K562 (cell line): ENCODE measurements around the gene LAGE3. TPM values are rescaled to one million over a fixed set of nuclear protein-coding genes. Genes with fewer than 3 reads are reported as not detected.

Source experiments
- BCOR ChIP-seq: fragments of 450-650 bp; IDR thresholded peaks from 2 replicates; pipeline ENCODE4 v1.6.1; 2016
- CBX2 ChIP-seq: fragments of 200-600 bp; sonication (generic); IDR thresholded peaks from one replicate; pipeline ENCODE4 v1.6.1; 2012; ENCODE audit warnings: mild to moderate bottlenecking, low read length, inconsistent platforms; ENCODE audit not compliant: insufficient read depth, poor library complexity, severe bottlenecking
- EZH2 ChIP-seq: IDR thresholded peaks from 2 replicates; pipeline ENCODE4 v1.6.1; 2012; ENCODE audit warnings: low read depth, mild to moderate bottlenecking, inconsistent platforms, low read length, borderline replicate concordance
- HLTF ChIP-seq: fragments of 450-650 bp; IDR thresholded peaks from 2 replicates; pipeline ENCODE4 v1.6.1; 2016
- HNRNPUL1 ChIP-seq: fragments of 200-400 bp; formaldehyde crosslinking; IDR thresholded peaks from 2 replicates; pipeline ENCODE4 v1.6.1; 2017; ENCODE audit warnings: low read length
- MAFF ChIP-seq: IDR thresholded peaks from 2 replicates; pipeline ENCODE4 v1.6.1; 2012; ENCODE audit warnings: low read length, improper control_type of control experiment
- NCOA2 ChIP-seq, 2 experiments: fragments of 450-650 bp; IDR thresholded peaks; 2 replicates each; pipeline ENCODE4 v1.6.1; 2018; ENCODE audit warnings: mild to moderate bottlenecking in 2 of 2, moderate library complexity in 1 of 2; ENCODE audit not compliant: partially characterized antibody in 2 of 2
- PHF20 ChIP-seq: fragments of 450-650 bp; IDR thresholded peaks from 2 replicates; pipeline ENCODE4 v1.6.1; 2018; ENCODE audit not compliant: partially characterized antibody
- POLR3G ChIP-seq: IDR thresholded peaks from 2 replicates; pipeline ENCODE4 v1.6.1; 2011; ENCODE audit not compliant: insufficient read length, insufficient replicate concordance; ENCODE audit errors: extremely low read depth
- RNF2 ChIP-seq: sonication (generic); IDR thresholded peaks from 2 replicates; pipeline ENCODE4 v1.6.1; 2016
- RUNX1 ChIP-seq: sonication (generic); IDR thresholded peaks from 2 replicates; pipeline ENCODE4 v1.6.1; 2016; ENCODE audit warnings: antibody characterized with exemption, low read depth
- SIN3A ChIP-seq, 2 experiments: fragments of 150-350 bp in 1 of 2; IDR thresholded peaks; 2 replicates each; pipeline ENCODE4 v1.6.1; 2011 to 2016; ENCODE audit warnings: borderline replicate concordance in 2 of 2, low read depth in 2 of 2, low read length in 2 of 2, mild to moderate bottlenecking in 2 of 2, moderate library complexity in 2 of 2; ENCODE audit not compliant: control insufficient read depth in 1 of 2
- SMARCC2 ChIP-seq: fragments of 450-650 bp; IDR thresholded peaks from 2 replicates; pipeline ENCODE4 v1.6.1; 2017; ENCODE audit warnings: antibody characterized with exemption, moderate library complexity, mild to moderate bottlenecking, low read depth
- TAF15 ChIP-seq: fragments of 200-400 bp; formaldehyde crosslinking; IDR thresholded peaks from 2 replicates; pipeline ENCODE4 v1.6.1; 2017; ENCODE audit warnings: mild to moderate bottlenecking, low read depth, low read length, moderate library complexity
- TAL1 ChIP-seq: fragments of 450-650 bp; IDR thresholded peaks from 2 replicates; pipeline ENCODE4 v1.6.1; 2016; ENCODE audit warnings: mild to moderate bottlenecking
- WHSC1 ChIP-seq: IDR thresholded peaks from one replicate; pipeline ENCODE4 v1.6.1; 2012; ENCODE audit warnings: low read length, control low read depth, inconsistent platforms
- ZNF197 ChIP-seq: fragments of 200-800 bp; sonication (Bioruptor generic); IDR thresholded peaks from 2 replicates; pipeline ENCODE4 v1.6.1; 2016; ENCODE audit warnings: low read depth, missing genetic modification characterization, missing compliant biosample characterization
- ZNF583 ChIP-seq: fragments of 250-450 bp; sonication (Bioruptor Pico); IDR thresholded peaks from 2 replicates; pipeline ENCODE4 v1.4.0; 2020
- ZNF77 ChIP-seq: fragments of 250-450 bp; sonication (Bioruptor Pico); IDR thresholded peaks from 2 replicates; pipeline ENCODE4 v1.5.0; 2020
- polyA plus RNA-seq, 8 experiments: library from polyadenylated mRNA; depleted of rRNA in 4 of 8; stranded (reverse) in 5 of 8; unstranded in 3 of 8; fragments of >200 nt; fragmentation: Nextera tagmentation in 2 of 8; fragmentation: Illumina TruSeq in 1 of 8; extraction: Ambion mirVana in 2 of 8; extraction: Trizol in 1 of 8; gene quantifications; 2 replicates each; pipeline versions ENCODE4 v1.2.1 to v1.2.3, GENCODE V29; 2011 to 2014; ENCODE audit warnings: inconsistent platforms in 1 of 8, missing spikeins in 1 of 8
- total RNA-seq, 7 experiments: library from RNA; depleted of rRNA in 6 of 7; stranded (reverse); fragments of >200 nt in 6 of 7; fragmentation: Illumina TruSeq in 2 of 7; extraction: Trizol in 2 of 7; gene quantifications; 2 replicates each; pipeline versions ENCODE4 v1.2.1 to v1.2.3, GENCODE V29; 2011 to 2021; ENCODE audit warnings: low replicate concordance in 1 of 7
- TF ChIP-seq, protein P1 (sequence below), 3 experiments: fragments of 200-800 bp in 1 of 3; sonication (Bioruptor generic) in 1 of 3; sonication (generic) in 1 of 3; formaldehyde crosslinking in 1 of 3; IDR thresholded peaks; 2 replicates each; pipeline versions ENCODE4 v1.6.1 to v1.8.0; 2016 to 2022; ENCODE audit warnings: mild to moderate bottlenecking in 2 of 3, missing compliant biosample characterization in 2 of 3, missing genetic modification characterization in 2 of 3, missing genetic modification reagents in 1 of 3
- TF ChIP-seq, protein P2 (sequence below): fragments of 200-400 bp; formaldehyde crosslinking; IDR thresholded peaks from 2 replicates; pipeline ENCODE4 v1.6.1; 2017; ENCODE audit warnings: mild to moderate bottlenecking, low read depth, low read length, moderate library complexity
- TF ChIP-seq, protein P3 (sequence below), 2 experiments: fragments of 450-650 bp in 1 of 2; sonication (generic) in 1 of 2; formaldehyde crosslinking; conservative IDR thresholded peaks; 2 replicates each; pipeline versions ENCODE4 v1.4.0 to v1.8.1; 2020 to 2022; ENCODE audit warnings: mild to moderate bottlenecking in 1 of 2, missing genetic modification reagents in 1 of 2
- TF ChIP-seq, protein P4 (sequence below), 2 experiments: fragments of 450-650 bp in 1 of 2; sonication (generic) in 1 of 2; formaldehyde crosslinking in 1 of 2; IDR thresholded peaks in 1 of 2; conservative IDR thresholded peaks in 1 of 2; 2 replicates each; pipeline versions ENCODE4 v1.6.1 to v1.8.1; 2016 to 2023; ENCODE audit warnings: mild to moderate bottlenecking in 2 of 2, moderate library complexity in 2 of 2, inconsistent platforms in 1 of 2, missing genetic modification reagents in 1 of 2

LAGE3 gene
- total and polyA plus RNA-seq, 9 of the 15 experiments (the other 6 are each of a cell fraction or from before 2014, with no cell fraction given), result 28.2 to 125 (median 35.8) TPM

DNA sequence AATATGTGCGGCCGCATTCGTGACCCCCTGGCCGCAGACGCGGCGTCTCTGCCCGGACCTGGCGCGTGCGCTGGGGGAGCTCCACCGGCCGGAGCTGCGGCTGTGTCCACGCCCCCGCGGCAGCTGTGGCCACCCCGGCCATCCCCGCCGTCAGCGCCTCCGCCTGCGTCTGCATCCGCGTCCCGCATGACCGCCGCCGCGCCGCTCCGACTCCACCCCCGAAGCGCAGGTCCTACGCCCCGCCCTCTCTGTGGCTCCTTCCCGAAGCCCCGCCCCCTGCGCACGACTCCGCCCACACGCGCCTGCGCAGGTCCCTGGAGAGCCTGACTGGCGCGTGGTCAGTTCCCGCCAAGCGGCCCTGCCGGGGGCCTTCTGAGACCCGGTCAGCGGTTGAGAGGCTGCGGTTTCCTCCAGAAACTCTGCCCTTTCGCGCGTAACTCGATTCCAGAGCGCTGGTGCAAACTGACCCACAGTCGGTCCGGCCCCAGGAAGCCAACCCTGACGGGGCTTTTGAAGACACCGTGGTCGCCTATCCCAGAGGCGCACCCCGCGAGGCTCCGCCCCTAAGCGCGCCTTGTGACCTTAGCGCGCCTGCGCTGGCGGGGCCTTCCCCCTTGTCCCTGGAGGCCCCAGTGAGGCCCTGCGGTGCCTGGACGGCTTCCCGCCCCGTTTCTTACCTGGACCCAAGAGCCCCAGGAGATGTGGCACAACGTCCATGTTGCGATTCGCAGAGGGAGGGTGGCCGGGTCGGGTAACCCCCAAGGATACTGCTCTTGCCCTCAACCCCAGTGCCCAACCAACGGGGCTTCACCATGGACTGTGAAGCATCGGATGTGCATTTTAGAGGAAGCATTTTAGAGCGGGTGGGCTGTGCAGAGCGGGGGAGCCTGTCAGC is at the start of gene LAGE3 (continued):
- TF ChIP-seq MAFF, result no peak
- no peak for TF ChIP-seq ZNF583
- no peak for TF ChIP-seq HLTF
- TF ChIP-seq, protein P1, sequence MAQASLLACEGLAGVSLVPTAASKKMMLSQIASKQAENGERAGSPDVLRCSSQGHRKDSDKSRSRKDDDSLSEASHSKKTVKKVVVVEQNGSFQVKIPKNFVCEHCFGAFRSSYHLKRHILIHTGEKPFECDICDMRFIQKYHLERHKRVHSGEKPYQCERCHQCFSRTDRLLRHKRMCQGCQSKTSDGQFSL (CRISPR knock-in tag; IDR thresholded peaks at IDR 0.05), result no peak
- TF ChIP-seq, protein P1 (tag; IDR thresholded peaks at IDR 0.05), result no peak
- peak; percentile 87 for TF ChIP-seq RNF2
- no peak for TF ChIP-seq TAF15
- TF ChIP-seq RUNX1, result no peak
- no peak for TF ChIP-seq EZH2
- no peak for TF ChIP-seq NCOA2 (IDR thresholded peaks at IDR 0.05; ENCODE audit: partially characterized antibody in 2 of 2)
- no peak for TF ChIP-seq ZNF77 (CRISPR knock-in tag)
- TF ChIP-seq SMARCC2, result no peak
- TF ChIP-seq CBX2, result no peak
- TF ChIP-seq POLR3G, result no peak
- TF ChIP-seq PHF20, result no peak
- TF ChIP-seq TAL1, result no peak
- TF ChIP-seq, protein P2, sequence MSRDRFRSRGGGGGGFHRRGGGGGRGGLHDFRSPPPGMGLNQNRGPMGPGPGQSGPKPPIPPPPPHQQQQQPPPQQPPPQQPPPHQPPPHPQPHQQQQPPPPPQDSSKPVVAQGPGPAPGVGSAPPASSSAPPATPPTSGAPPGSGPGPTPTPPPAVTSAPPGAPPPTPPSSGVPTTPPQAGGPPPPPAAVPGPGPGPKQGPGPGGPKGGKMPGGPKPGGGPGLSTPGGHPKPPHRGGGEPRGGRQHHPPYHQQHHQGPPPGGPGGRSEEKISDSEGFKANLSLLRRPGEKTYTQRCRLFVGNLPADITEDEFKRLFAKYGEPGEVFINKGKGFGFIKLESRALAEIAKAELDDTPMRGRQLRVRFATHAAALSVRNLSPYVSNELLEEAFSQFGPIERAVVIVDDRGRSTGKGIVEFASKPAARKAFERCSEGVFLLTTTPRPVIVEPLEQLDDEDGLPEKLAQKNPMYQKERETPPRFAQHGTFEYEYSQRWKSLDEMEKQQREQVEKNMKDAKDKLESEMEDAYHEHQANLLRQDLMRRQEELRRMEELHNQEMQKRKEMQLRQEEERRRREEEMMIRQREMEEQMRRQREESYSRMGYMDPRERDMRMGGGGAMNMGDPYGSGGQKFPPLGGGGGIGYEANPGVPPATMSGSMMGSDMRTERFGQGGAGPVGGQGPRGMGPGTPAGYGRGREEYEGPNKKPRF, result no peak
- TF ChIP-seq, protein P3, sequence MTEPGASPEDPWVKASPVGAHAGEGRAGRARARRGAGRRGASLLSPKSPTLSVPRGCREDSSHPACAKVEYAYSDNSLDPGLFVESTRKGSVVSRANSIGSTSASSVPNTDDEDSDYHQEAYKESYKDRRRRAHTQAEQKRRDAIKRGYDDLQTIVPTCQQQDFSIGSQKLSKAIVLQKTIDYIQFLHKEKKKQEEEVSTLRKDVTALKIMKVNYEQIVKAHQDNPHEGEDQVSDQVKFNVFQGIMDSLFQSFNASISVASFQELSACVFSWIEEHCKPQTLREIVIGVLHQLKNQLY (CRISPR knock-in tag; conservative IDR thresholded peaks at IDR 0.05), result no peak
- no peak for TF ChIP-seq ZNF197 (CRISPR knock-in tag)
- TF ChIP-seq HNRNPUL1, result no peak
- TF ChIP-seq BCOR, result no peak
- peak; percentile 86 to 91; a peak in 3 of 4 replicates for TF ChIP-seq SIN3A (IDR thresholded peaks at IDR 0.05; ENCODE audit: borderline replicate concordance in 2 of 2, control insufficient read depth in 1 of 2, low read depth in 2 of 2, low read length in 2 of 2)
- TF ChIP-seq WHSC1, result no peak
- TF ChIP-seq, protein P4, sequence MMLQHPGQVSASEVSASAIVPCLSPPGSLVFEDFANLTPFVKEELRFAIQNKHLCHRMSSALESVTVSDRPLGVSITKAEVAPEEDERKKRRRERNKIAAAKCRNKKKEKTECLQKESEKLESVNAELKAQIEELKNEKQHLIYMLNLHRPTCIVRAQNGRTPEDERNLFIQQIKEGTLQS (IDR thresholded peaks at IDR 0.05), result no peak
- TF ChIP-seq, protein P4 (CRISPR knock-in tag; conservative IDR thresholded peaks at IDR 0.05), result peak; percentile 85
